Breast epithelium (tissue), 4 donors: ENCODE measurements around the gene KLHL6. TPM values are rescaled to one million over a fixed set of nuclear protein-coding genes. Genes with fewer than 3 reads are reported as not detected.

Source experiments
- DNase-seq, 2 donors: peaks; one replicate each; pipeline ENCODE4 v3.0.0-alpha.2; 2019; ENCODE audit warnings: low spot score in 2 of 2
- H3K27ac ChIP-seq, 2 donors: fragments of 200-600 bp; sonication (generic) in 1 of 2; one replicate each; pipeline ENCODE4 v1.5.1; 2016 to 2019; ENCODE audit warnings: mild to moderate bottlenecking in 1 of 2
- H3K27me3 ChIP-seq, 2 donors: fragments of 200-600 bp; sonication (generic) in 1 of 2; one replicate each; pipeline versions ENCODE4 v1.5.1 to v1.6.0; 2017 to 2019; ENCODE audit warnings: control low read depth in 1 of 2, mild to moderate bottlenecking in 1 of 2
- H3K36me3 ChIP-seq: fragments of 200-600 bp; one replicate; pipeline ENCODE4 v1.5.1; 2019
- H3K4me1 ChIP-seq, 2 donors: fragments of 200-600 bp; sonication (generic); one replicate each; pipeline ENCODE4 v1.5.1; 2016 to 2019; ENCODE audit warnings: control low read depth in 1 of 2
- H3K4me3 ChIP-seq, 3 donors: fragments of 200-600 bp; sonication (generic); 1 replicate in 2 of 3; 2 replicates in 1 of 3; pipeline ENCODE4 v1.5.1; 2016 to 2019; ENCODE audit warnings: mild to moderate bottlenecking in 3 of 3, moderate library complexity in 2 of 3
- H3K9me3 ChIP-seq, 2 donors: fragments of 200-600 bp; sonication (generic) in 1 of 2; one replicate each; pipeline ENCODE4 v1.5.1; 2016 to 2019; ENCODE audit warnings: control low read depth in 1 of 2
- POLR2A ChIP-seq: fragments of 450-650 bp; IDR thresholded peaks from one replicate; pipeline ENCODE4 v1.6.1; 2016; ENCODE audit warnings: antibody characterized with exemption, mild to moderate bottlenecking, moderate library complexity
- POLR2AphosphoS5 ChIP-seq, 3 donors: sonication (generic); formaldehyde crosslinking; IDR thresholded peaks; one replicate each; pipeline ENCODE4 v1.6.1; 2017; ENCODE audit warnings: antibody characterized with exemption in 3 of 3
- intact Hi-C: fragments of 100-400 bp; cut with DNase I; formaldehyde crosslinking; loops from one replicate; pipeline ENCODE4 v1.15.1; 2023; ENCODE audit warnings: low total_unique reads
- total RNA-seq, 3 donors: library from RNA; depleted of rRNA; stranded (reverse); fragments of >200 nt; gene quantifications; one replicate each; pipeline ENCODE4 v1.1.0, GENCODE V29; 2016
- TF ChIP-seq, protein P1 (sequence below), 3 donors: fragments of 450-650 bp; IDR thresholded peaks; one replicate each; pipeline ENCODE4 v1.5.1; 2016 to 2017; ENCODE audit warnings: antibody characterized with exemption in 3 of 3, mild to moderate bottlenecking in 3 of 3, moderate library complexity in 3 of 3

The KLHL6 gene
- total RNA-seq, 3 donors from 2014 or later, result 2.7 to 7.9 (median 4.3) TPM

GRCh38 chr3:183464480-183464879 lies 91.0 kb downstream of the KLHL6 start:
- Histone ChIP-seq H3K4me3 (no peak overlapping the region), H3K4me1 (no peaks in the 10 kb centered on the region), H3K9me3 (no peaks in the 10 kb centered on the region), H3K27me3 (no peaks in the 10 kb centered on the region), H3K27ac (no peak overlapping the region), H3K36me3 (no peaks in the 10 kb centered on the region)
- no peak for DNase-seq
- TF ChIP-seq POLR2A (no peak), POLR2AphosphoS5 (IDR thresholded peaks at IDR 0.05) (no peak)
- TF ChIP-seq, protein P1, sequence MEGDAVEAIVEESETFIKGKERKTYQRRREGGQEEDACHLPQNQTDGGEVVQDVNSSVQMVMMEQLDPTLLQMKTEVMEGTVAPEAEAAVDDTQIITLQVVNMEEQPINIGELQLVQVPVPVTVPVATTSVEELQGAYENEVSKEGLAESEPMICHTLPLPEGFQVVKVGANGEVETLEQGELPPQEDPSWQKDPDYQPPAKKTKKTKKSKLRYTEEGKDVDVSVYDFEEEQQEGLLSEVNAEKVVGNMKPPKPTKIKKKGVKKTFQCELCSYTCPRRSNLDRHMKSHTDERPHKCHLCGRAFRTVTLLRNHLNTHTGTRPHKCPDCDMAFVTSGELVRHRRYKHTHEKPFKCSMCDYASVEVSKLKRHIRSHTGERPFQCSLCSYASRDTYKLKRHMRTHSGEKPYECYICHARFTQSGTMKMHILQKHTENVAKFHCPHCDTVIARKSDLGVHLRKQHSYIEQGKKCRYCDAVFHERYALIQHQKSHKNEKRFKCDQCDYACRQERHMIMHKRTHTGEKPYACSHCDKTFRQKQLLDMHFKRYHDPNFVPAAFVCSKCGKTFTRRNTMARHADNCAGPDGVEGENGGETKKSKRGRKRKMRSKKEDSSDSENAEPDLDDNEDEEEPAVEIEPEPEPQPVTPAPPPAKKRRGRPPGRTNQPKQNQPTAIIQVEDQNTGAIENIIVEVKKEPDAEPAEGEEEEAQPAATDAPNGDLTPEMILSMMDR (IDR thresholded peaks at IDR 0.05), result no peak
- intact Hi-C loops, result no loop called here

DNA sequence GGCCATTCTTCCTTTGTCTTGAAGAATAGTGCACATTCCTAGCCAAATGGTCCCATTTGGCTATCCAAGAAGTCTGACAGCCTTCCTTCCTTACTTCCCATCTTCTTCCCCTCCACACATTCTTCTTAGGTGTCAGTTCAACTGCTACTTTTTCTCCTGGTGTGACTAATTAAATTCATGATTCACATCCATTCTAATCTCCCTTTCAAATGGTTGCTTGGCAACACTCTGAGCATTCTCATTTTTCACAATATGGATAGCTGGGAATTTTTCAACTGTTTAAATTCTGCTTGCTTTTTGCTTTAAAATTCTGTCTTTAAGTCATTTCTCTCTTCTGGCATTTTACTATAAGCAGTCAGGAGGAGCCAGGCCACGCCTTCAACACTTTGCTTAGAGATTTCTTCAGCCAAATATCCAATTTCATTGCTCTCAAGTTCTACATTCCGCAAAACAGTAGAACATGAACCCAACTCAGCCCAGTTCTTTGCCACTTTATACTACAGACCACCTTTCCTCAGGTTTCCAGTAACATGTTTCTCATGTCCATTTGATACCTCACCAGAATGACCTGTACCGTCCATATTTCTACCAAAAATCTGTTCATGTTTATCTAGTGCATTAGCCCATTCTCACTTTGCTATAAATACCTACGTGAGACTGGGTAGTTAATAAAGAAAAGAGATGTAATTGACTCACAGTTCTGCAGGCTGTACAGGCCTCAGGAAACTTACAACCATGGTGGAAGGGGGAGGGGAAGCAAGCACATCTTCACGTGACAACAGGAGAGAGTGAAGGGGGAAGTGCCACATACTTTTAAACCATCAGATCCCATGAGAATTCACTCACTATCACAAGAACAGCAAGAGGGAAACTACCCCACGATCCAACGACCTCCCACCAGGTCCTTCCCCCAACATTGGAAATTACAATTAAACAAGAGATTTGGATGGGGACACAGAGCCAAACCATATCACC lies 95.1 kb downstream of the KLHL6 start:
- TF ChIP-seq POLR2AphosphoS5 (IDR thresholded peaks at IDR 0.05), result no peak
- TF ChIP-seq, protein P1 (IDR thresholded peaks at IDR 0.05), result no peak
- no peak for TF ChIP-seq POLR2A
- Histone ChIP-seq H3K4me3 (no peak overlapping the region), H3K4me1 (no peaks in the 10 kb centered on the region), H3K36me3 (no peaks in the 10 kb centered on the region), H3K27ac (no peak overlapping the region), H3K27me3 (no peaks in the 10 kb centered on the region), H3K9me3 (no peaks in the 10 kb centered on the region)
- intact Hi-C loops, result no loop called here
- no peak for DNase-seq

DNA sequence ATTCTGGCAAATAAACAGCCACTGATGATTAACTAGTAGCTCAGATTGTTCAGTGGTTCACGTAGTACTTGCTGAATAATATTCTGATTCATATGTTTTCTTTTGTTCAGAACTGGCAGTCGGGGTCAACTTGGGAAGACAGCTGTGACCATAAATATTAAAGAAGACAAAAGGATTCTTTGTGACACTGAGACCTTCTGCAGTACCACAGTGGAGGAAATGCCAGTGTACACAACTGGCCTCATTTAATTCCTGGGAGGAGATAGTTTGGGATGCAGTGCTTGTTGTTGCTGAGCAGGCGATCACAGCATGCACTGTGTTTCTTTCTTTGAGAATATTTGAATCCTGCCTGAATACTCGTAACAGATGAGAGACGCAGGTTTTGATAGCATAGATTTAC lies 100.4 kb downstream of the KLHL6 start:
- no peak overlapping the region for H3K4me3 ChIP-seq
- TF ChIP-seq, protein P1 (IDR thresholded peaks at IDR 0.05), result no peak
- TF ChIP-seq POLR2AphosphoS5 (IDR thresholded peaks at IDR 0.05) (no peak), POLR2A (no peak)
- no peaks in the 10 kb centered on the region for H3K4me1 ChIP-seq
- intact Hi-C loops, result no loop called here
- H3K9me3 ChIP-seq, result no peaks in the 10 kb centered on the region
- no peaks in the 10 kb centered on the region for H3K36me3 ChIP-seq
- DNase-seq, result no peak
- H3K27me3 ChIP-seq, result no peaks in the 10 kb centered on the region
- no peak overlapping the region for H3K27ac ChIP-seq

DNA sequence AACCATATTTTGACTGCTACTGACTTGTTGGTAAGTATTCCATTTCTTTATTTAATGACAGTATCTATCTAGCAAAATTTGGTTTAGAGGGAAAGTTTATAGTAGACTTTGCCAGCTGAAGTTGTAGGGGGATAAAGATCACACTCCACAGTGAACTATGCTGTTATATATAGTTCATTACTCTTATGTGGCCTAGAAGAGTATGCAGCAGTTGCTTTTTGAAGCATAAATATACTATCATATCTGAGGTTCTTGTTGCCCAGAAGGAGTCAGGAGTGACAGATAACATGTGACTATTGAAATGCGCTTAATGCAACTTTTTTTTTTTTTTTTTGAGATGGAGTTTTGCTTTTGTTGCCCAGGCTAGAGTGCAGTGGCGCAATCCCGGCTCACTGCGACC lies 101.4 kb downstream of the KLHL6 start:
- Histone ChIP-seq H3K4me3 (no peak overlapping the region), H3K9me3 (no peaks in the 10 kb centered on the region), H3K27ac (no peak overlapping the region), H3K36me3 (no peaks in the 10 kb centered on the region), H3K4me1 (peaks cover 0 to 6% of the 10 kb centered on the region in 2 donors), H3K27me3 (no peaks in the 10 kb centered on the region)
- intact Hi-C loops, result no loop called here
- TF ChIP-seq, protein P1 (IDR thresholded peaks at IDR 0.05), result no peak
- no peak for TF ChIP-seq POLR2AphosphoS5 (IDR thresholded peaks at IDR 0.05)
- no peak for TF ChIP-seq POLR2A
- no peak for DNase-seq

- H3K4me1 ChIP-seq, result peaks cover 0 to 6% of the 10 kb centered on the region in 2 donors
- TF ChIP-seq, protein P1 (IDR thresholded peaks at IDR 0.05), result no peak
- no peak for TF ChIP-seq POLR2AphosphoS5 (IDR thresholded peaks at IDR 0.05)
- TF ChIP-seq POLR2A, result no peak
- H3K36me3 ChIP-seq, result no peaks in the 10 kb centered on the region
- H3K9me3 ChIP-seq, result no peaks in the 10 kb centered on the region
- no peak for DNase-seq
- H3K27me3 ChIP-seq, result no peaks in the 10 kb centered on the region
- H3K27ac ChIP-seq, result no peak overlapping the region
- peak overlapping the region in 1 of 3 donors; percentile 14 for H3K4me3 ChIP-seq
- intact Hi-C loops, result no loop called here
Observed at GRCh38 chr3:183449791-183450190, 105.7 kb downstream of the KLHL6 start.
